WTC11 (cell line): Measurements from ENCODE around the gene COX7B2.

ENCODE experiments used
- CREB1 ChIP-seq: sonication (generic); formaldehyde crosslinking; IDR thresholded peaks from 2 replicates; pipeline ENCODE4 v1.8.0; 2023; ENCODE audit warnings: mild to moderate bottlenecking, missing genetic modification reagents
- CTCF ChIP-seq: fragments of 200-600 bp; IDR thresholded peaks from 2 replicates; pipeline ENCODE4 v1.8.0; 2022; ENCODE audit warnings: antibody characterized with exemption
- FOXP1 ChIP-seq: sonication (generic); formaldehyde crosslinking; IDR thresholded peaks from 2 replicates; pipeline ENCODE4 v1.8.0; 2022; ENCODE audit warnings: missing genetic modification reagents, mild to moderate bottlenecking, moderate library complexity, borderline replicate concordance
- MAX ChIP-seq: sonication (generic); formaldehyde crosslinking; IDR thresholded peaks from 2 replicates; pipeline ENCODE4 v1.8.0; 2022; ENCODE audit warnings: mild to moderate bottlenecking, missing genetic modification reagents
- NFE2L1 ChIP-seq: sonication (generic); formaldehyde crosslinking; IDR thresholded peaks from 2 replicates; pipeline ENCODE4 v1.8.1; 2023; ENCODE audit warnings: missing genetic modification reagents
- NR1H2 ChIP-seq: sonication (generic); formaldehyde crosslinking; IDR thresholded peaks from 2 replicates; pipeline ENCODE4 v1.9.0; 2021; ENCODE audit warnings: mild to moderate bottlenecking, moderate library complexity, missing genetic modification reagents
- NR3C1 ChIP-seq: sonication (generic); formaldehyde crosslinking; conservative IDR thresholded peaks from 2 replicates; pipeline ENCODE4 v1.8.1; 2023; ENCODE audit warnings: low read depth, mild to moderate bottlenecking, missing genetic modification reagents
- ZNF423 ChIP-seq: fragments of 250-450 bp; sonication (Bioruptor Pico); IDR thresholded peaks from 2 replicates; pipeline ENCODE4 v2.1.2; 2022; ENCODE audit warnings: mild to moderate bottlenecking, moderate library complexity
- TF ChIP-seq, protein P1 (sequence below): sonication (generic); formaldehyde crosslinking; IDR thresholded peaks from 2 replicates; pipeline ENCODE4 v1.8.1; 2022; ENCODE audit warnings: low read depth, missing genetic modification reagents, borderline replicate concordance
- TF ChIP-seq, protein P2 (sequence below): sonication (generic); formaldehyde crosslinking; IDR thresholded peaks from 2 replicates; pipeline ENCODE4 v1.8.1; 2023; ENCODE audit warnings: mild to moderate bottlenecking, missing genetic modification reagents

GRCh38 chr4:46946919-46947536 is 38.0 kb upstream of the COX7B2 start:
- TF ChIP-seq CTCF (no peak), CREB1 (CRISPR knock-in tag) (no peak), FOXP1 (CRISPR knock-in tag) (no peak), ZNF423 (CRISPR knock-in tag) (no peak), MAX (CRISPR knock-in tag) (no peak), NR3C1 (no peak), NR1H2 (CRISPR knock-in tag) (no peak), NFE2L1 (no peak)
- TF ChIP-seq, protein P1, sequence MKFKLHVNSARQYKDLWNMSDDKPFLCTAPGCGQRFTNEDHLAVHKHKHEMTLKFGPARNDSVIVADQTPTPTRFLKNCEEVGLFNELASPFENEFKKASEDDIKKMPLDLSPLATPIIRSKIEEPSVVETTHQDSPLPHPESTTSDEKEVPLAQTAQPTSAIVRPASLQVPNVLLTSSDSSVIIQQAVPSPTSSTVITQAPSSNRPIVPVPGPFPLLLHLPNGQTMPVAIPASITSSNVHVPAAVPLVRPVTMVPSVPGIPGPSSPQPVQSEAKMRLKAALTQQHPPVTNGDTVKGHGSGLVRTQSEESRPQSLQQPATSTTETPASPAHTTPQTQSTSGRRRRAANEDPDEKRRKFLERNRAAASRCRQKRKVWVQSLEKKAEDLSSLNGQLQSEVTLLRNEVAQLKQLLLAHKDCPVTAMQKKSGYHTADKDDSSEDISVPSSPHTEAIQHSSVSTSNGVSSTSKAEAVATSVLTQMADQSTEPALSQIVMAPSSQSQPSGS: no peak
- TF ChIP-seq, protein P2, sequence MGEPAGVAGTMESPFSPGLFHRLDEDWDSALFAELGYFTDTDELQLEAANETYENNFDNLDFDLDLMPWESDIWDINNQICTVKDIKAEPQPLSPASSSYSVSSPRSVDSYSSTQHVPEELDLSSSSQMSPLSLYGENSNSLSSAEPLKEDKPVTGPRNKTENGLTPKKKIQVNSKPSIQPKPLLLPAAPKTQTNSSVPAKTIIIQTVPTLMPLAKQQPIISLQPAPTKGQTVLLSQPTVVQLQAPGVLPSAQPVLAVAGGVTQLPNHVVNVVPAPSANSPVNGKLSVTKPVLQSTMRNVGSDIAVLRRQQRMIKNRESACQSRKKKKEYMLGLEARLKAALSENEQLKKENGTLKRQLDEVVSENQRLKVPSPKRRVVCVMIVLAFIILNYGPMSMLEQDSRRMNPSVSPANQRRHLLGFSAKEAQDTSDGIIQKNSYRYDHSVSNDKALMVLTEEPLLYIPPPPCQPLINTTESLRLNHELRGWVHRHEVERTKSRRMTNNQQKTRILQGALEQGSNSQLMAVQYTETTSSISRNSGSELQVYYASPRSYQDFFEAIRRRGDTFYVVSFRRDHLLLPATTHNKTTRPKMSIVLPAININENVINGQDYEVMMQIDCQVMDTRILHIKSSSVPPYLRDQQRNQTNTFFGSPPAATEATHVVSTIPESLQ (CRISPR knock-in tag): no peak
